ENCODE measurements around the gene OTOF.

OTOF gene

DNA sequence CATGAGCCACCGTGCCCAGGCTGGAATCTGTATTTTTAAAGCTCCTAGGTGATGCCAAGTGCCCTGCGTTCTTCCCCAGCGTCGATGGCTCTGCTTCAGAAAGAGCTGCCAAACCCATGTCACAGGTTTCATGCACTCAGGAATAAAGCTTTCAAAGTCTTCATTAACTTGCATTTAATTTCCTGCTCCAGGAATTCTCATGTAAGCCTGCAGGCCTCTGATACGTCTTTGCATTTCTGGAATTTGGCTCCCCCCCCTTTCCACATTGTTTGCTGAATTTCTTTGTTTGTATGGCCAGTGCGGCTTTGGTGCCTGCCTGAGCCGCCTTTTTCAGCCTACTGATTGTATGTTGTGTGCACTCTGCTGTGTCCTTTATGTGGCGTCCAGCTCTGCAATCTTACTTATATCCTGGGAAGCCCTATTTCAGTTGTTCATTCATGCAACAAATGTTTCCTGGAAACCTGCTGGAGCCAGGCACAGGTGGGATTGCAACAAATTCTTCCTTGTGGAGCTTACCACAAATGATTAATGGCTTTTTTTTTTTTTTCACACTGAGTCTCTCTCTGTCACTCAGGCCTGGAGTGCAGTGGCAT, 17.9 kb upstream of the OTOF start:
- H3K4me1 ChIP-seq (ENCODE audit: control insufficient read depth, insufficient read depth, low read length): no peaks in the 10 kb centered on the region
- H3K36me3 ChIP-seq (ENCODE audit: control insufficient read depth, insufficient read depth, low read length): no peaks in the 10 kb centered on the region
- no peaks in the 10 kb centered on the region for H3K9me3 ChIP-seq (ENCODE audit: control insufficient read depth, insufficient read depth, low read length)
- H3K4me3 ChIP-seq (ENCODE audit: low read depth, low read length): no peak overlapping the region
- no peak overlapping the region for H3K9ac ChIP-seq (ENCODE audit: low read depth, low read length)
- H3K27me3 ChIP-seq (ENCODE audit: control insufficient read depth, insufficient read depth, low read length): peaks cover 3% of the 10 kb centered on the region

DNA sequence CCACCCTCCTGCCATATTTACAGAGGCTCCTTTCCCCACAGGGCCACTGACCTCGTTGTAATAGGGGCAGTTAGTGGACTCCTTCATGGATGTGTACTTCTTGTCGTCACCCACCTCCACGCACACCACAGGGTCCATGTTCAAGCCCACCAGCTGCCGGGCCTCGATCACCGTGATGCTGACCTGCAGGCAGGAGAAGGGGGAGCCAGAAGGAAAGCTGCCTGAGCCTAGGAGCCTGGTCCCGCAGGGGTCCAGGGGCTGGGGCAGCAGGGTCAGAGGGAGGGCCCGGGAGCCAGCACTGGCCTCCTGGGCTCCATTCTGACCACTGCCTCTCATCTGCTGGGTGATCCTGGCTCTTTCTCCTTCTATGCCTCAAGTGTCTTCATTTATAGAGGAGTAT, 17.0 kb upstream of the OTOF start:
- Histone ChIP-seq H3K4me3 (ENCODE audit: low read depth, low read length) (no peak overlapping the region), H3K9me3 (ENCODE audit: control insufficient read depth, insufficient read depth, low read length) (no peaks in the 10 kb centered on the region), H3K4me1 (ENCODE audit: control insufficient read depth, insufficient read depth, low read length) (no peaks in the 10 kb centered on the region), H3K9ac (ENCODE audit: low read depth, low read length) (no peak overlapping the region), H3K36me3 (ENCODE audit: control insufficient read depth, insufficient read depth, low read length) (no peaks in the 10 kb centered on the region), H3K27me3 (ENCODE audit: control insufficient read depth, insufficient read depth, low read length) (peaks cover 3% of the 10 kb centered on the region)

DNA sequence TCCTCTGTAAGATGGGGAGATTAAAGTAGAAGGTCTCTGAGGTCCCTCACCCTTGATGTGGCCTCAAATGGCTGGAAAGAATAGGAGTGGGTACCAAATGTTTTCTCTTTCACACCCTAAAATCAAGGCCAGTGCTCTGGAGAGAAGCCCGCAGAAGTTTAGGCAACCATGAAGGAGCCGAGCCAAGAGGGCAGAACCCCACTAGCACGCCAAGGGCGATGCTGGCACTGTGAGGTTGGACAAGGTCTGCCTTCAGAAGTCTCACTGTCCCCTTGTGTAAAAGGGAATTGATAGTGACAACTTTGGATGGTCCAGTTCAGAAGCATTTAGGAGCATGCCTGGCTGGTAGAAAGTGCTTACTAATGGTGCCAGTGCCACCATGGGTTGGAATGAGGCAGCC, 16.3 kb upstream of the OTOF start:
- H3K9ac ChIP-seq (ENCODE audit: low read depth, low read length): no peak overlapping the region
- H3K4me3 ChIP-seq (ENCODE audit: low read depth, low read length): no peak overlapping the region
- H3K36me3 ChIP-seq (ENCODE audit: control insufficient read depth, insufficient read depth, low read length): no peaks in the 10 kb centered on the region
- no peaks in the 10 kb centered on the region for H3K9me3 ChIP-seq (ENCODE audit: control insufficient read depth, insufficient read depth, low read length)
- peaks cover 3% of the 10 kb centered on the region for H3K27me3 ChIP-seq (ENCODE audit: control insufficient read depth, insufficient read depth, low read length)
- no peaks in the 10 kb centered on the region for H3K4me1 ChIP-seq (ENCODE audit: control insufficient read depth, insufficient read depth, low read length)

DNA sequence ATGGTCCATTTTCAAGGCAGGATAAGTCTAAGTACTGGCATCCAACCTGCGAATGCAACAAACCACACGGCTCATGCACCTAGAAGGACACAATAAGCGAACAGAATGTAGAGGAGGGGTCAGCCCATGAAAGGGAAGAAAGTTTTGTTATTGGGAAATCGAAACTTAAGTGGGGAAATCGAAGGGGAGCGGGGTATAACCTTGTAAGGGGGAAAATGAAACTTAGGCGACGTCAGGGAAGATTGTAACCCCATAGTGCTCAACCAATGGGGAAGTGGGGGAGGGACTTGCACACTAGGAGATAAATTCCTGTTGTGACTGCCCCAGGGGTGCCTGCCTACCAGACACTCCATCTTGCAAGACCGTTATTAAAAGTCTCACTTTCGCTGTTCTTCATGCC, 15.6 kb upstream of the OTOF start:
- Histone ChIP-seq H3K9ac (ENCODE audit: low read depth, low read length) (no peak overlapping the region), H3K36me3 (ENCODE audit: control insufficient read depth, insufficient read depth, low read length) (no peaks in the 10 kb centered on the region), H3K4me3 (ENCODE audit: low read depth, low read length) (no peak overlapping the region), H3K9me3 (ENCODE audit: control insufficient read depth, insufficient read depth, low read length) (no peaks in the 10 kb centered on the region), H3K27me3 (ENCODE audit: control insufficient read depth, insufficient read depth, low read length) (no peaks in the 10 kb centered on the region), H3K4me1 (ENCODE audit: control insufficient read depth, insufficient read depth, low read length) (no peaks in the 10 kb centered on the region)

DNA sequence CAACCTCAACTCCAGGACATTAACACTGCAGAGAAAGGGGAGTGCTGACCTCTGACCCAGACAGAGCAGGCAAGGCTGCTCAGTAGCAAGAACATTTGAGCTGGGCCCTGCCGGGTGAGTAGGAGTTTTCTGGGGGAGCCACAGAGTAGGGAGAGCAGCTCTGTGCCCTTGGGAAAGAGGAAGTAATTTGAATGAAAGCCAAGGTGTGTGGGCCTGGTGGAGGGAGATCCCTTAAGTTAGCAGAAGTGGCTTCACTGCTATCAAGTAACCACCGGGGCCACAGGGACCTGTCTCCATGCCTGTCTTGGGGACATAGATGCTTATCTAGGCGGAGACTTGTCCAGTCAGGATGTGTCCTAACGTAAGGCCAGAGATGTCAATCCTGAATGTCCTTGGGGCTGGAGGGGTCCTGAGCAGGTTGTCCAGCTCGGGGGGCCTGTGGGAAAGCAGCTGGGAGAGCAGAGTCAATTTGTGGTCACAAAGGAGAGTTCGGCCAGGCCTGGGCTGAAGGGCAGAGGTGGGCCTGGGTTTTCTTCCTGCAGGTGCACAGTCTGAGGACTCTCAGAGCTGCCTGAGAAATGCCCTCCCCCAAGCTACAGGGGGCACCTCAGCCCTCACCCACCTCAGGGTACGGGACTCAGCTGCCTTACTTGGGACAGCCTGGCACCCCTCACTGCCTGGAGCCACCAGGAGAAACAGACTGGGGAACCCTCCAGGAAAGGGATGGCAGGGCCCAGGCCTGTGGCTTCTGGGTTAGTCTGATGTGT, 15.0 kb upstream of the OTOF start:
- no peaks in the 10 kb centered on the region for H3K4me1 ChIP-seq (ENCODE audit: control insufficient read depth, insufficient read depth, low read length)
- H3K4me3 ChIP-seq (ENCODE audit: low read depth, low read length): no peak overlapping the region
- no peaks in the 10 kb centered on the region for H3K36me3 ChIP-seq (ENCODE audit: control insufficient read depth, insufficient read depth, low read length)
- no peaks in the 10 kb centered on the region for H3K27me3 ChIP-seq (ENCODE audit: control insufficient read depth, insufficient read depth, low read length)
- no peaks in the 10 kb centered on the region for H3K9me3 ChIP-seq (ENCODE audit: control insufficient read depth, insufficient read depth, low read length)
- H3K9ac ChIP-seq (ENCODE audit: low read depth, low read length): no peak overlapping the region

DNA sequence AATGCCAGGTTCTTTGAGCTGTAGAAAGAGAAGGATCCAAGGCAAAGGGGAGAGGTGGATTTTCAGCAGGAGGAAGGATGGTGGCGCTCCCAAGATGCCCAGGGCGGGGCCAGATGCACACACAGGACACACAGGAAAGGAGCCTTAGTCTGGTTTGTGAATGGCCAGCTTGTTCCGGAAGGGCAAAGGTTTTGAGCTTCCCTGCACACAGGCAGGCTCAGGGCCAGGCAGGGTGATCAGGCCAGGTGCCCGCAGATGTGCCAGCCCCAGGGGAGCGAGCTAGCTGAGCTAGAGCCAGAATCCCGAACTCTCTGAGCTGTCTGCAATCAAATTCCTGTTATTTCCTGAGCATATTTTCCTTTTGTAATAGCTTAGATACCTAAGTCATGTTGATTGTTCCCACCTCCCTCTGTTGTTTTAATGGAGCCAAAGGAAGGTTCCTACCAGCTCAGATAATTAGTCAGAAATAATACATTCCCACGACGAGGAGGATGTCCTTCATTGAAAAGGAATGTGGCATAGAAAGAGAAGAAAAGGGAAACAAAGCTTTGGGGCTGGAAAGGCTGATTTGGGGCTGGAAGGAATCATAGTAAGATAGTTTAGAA, 13.7 kb upstream of the OTOF start:
- H3K36me3 ChIP-seq (ENCODE audit: control insufficient read depth, insufficient read depth, low read length): no peaks in the 10 kb centered on the region
- no peak overlapping the region for H3K4me3 ChIP-seq (ENCODE audit: low read depth, low read length)
- no peaks in the 10 kb centered on the region for H3K4me1 ChIP-seq (ENCODE audit: control insufficient read depth, insufficient read depth, low read length)
- no peaks in the 10 kb centered on the region for H3K9me3 ChIP-seq (ENCODE audit: control insufficient read depth, insufficient read depth, low read length)
- no peak overlapping the region for H3K9ac ChIP-seq (ENCODE audit: low read depth, low read length)
- H3K27me3 ChIP-seq (ENCODE audit: control insufficient read depth, insufficient read depth, low read length): no peaks in the 10 kb centered on the region

DNA sequence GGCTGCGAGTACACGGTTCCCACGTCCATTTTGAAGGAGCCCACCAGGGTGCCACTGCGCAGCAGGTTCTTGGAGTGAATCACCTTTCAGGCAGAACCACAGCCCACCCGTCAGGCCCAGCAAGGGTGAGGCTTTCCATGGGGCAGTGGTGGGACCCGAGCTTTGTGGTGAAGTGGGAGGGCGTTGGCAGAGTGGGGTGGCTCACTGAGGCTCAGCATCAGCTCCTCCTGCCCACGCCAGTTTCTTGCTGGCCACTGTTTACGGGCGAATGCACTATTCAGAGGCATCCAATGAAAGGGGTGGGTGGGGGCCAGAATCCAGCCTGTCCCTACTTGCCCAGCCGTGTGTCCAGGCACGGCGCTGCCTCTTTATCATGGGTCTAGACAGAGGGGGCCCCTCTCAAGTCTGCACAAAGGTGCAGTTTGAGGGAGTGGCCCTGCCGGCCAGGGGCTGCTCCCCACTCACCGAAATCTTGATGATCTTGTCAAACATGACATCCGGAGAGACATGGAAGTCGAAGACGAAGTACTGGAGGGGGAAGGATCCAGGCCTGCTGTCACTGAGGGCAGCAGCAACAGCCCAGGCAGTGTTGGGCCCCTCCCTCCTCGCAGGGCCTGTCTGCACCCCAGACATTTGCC, 11.4 kb upstream of the OTOF start:
- no peak overlapping the region for H3K4me3 ChIP-seq (ENCODE audit: low read depth, low read length)
- no peak overlapping the region for H3K9ac ChIP-seq (ENCODE audit: low read depth, low read length)
- H3K9me3 ChIP-seq (ENCODE audit: control insufficient read depth, insufficient read depth, low read length): no peaks in the 10 kb centered on the region
- no peaks in the 10 kb centered on the region for H3K36me3 ChIP-seq (ENCODE audit: control insufficient read depth, insufficient read depth, low read length)
- no peaks in the 10 kb centered on the region for H3K27me3 ChIP-seq (ENCODE audit: control insufficient read depth, insufficient read depth, low read length)
- no peaks in the 10 kb centered on the region for H3K4me1 ChIP-seq (ENCODE audit: control insufficient read depth, insufficient read depth, low read length)

DNA sequence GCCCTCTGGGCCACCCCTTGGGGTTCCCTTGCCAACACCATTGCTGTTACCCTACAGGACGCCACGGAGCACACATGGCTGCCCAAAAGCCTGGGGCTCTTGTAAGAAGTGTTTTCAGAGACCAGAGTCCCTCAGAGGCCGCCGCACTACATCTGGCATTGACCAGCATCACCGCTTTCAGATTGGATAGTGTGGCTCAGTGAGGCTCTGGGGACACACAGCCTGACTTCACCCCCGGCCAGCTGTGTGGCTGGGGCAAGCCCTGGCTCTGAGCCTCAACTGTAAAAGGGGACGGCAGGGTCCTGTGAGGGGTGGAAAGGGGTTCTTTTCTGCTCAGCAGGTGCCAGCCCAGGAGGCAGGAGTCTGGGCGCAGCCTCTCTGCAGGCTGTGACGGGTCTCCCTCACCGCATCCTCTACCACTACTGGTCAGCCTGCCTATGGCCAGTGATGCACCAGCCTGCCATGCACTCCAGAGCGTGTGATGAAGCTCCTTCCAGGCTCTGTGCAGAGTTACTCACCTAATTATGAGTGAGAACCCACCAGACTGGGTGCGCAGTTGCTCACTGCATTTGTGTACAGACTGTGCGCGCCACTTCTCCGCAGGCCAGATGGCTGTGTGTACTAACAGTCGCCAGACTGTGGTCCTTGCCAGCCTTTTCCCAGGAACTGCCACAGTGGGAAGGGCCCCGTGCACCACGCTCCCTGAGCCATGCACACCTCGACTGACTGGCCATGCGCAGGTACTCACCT, 10.7 kb upstream of the OTOF start:
- Histone ChIP-seq H3K4me3 (ENCODE audit: low read depth, low read length) (no peak overlapping the region), H3K4me1 (ENCODE audit: control insufficient read depth, insufficient read depth, low read length) (no peaks in the 10 kb centered on the region), H3K9ac (ENCODE audit: low read depth, low read length) (no peak overlapping the region), H3K9me3 (ENCODE audit: control insufficient read depth, insufficient read depth, low read length) (no peaks in the 10 kb centered on the region), H3K36me3 (ENCODE audit: control insufficient read depth, insufficient read depth, low read length) (no peaks in the 10 kb centered on the region), H3K27me3 (ENCODE audit: control insufficient read depth, insufficient read depth, low read length) (no peaks in the 10 kb centered on the region)

DNA sequence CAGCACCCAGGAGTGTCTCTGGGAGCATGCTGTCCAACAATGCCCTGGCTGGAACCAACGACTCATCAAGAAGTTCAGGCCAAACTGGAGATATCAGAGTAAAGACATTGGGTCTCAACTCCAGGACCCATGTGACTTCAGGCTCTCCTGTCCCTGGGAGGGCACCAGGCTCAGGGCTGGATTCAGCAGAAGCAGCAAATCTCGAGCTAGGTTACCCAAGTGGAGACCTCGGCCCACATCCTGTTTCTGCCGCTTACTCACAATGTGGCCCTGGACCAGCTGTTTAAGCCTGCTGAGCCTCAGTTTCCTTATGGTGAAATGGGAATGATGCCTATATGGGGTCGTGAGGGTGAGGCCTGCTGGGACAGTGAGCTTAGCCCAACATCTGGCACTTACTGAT, 9.3 kb upstream of the OTOF start:
- Histone ChIP-seq H3K36me3 (ENCODE audit: control insufficient read depth, insufficient read depth, low read length) (no peaks in the 10 kb centered on the region), H3K9me3 (ENCODE audit: control insufficient read depth, insufficient read depth, low read length) (no peaks in the 10 kb centered on the region), H3K9ac (ENCODE audit: low read depth, low read length) (no peak overlapping the region), H3K4me1 (ENCODE audit: control insufficient read depth, insufficient read depth, low read length) (no peaks in the 10 kb centered on the region), H3K4me3 (ENCODE audit: low read depth, low read length) (no peak overlapping the region), H3K27me3 (ENCODE audit: control insufficient read depth, insufficient read depth, low read length) (no peaks in the 10 kb centered on the region)

DNA sequence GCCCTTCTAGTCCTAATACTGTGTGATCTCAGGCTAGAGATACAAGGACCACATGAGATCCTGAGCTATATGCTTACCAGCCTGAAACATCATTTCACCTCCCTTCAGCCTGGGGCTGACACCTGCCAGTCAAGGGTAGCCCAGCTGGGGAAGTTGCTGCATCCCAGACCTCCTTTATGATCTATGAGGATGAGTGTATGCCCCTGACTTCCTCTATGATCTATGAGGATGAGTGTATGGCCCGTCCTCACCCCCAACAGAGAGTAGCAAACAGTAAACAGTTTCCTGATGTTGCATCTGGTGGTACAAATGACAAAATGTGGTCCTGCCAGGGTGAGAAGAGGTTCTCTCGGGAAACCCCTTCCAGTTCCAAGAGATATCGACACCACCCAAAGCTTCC, 8.9 kb upstream of the OTOF start:
- H3K9me3 ChIP-seq (ENCODE audit: control insufficient read depth, insufficient read depth, low read length): no peaks in the 10 kb centered on the region
- no peaks in the 10 kb centered on the region for H3K4me1 ChIP-seq (ENCODE audit: control insufficient read depth, insufficient read depth, low read length)
- H3K9ac ChIP-seq (ENCODE audit: low read depth, low read length): no peak overlapping the region
- no peaks in the 10 kb centered on the region for H3K27me3 ChIP-seq (ENCODE audit: control insufficient read depth, insufficient read depth, low read length)
- no peaks in the 10 kb centered on the region for H3K36me3 ChIP-seq (ENCODE audit: control insufficient read depth, insufficient read depth, low read length)
- H3K4me3 ChIP-seq (ENCODE audit: low read depth, low read length): no peak overlapping the region

DNA sequence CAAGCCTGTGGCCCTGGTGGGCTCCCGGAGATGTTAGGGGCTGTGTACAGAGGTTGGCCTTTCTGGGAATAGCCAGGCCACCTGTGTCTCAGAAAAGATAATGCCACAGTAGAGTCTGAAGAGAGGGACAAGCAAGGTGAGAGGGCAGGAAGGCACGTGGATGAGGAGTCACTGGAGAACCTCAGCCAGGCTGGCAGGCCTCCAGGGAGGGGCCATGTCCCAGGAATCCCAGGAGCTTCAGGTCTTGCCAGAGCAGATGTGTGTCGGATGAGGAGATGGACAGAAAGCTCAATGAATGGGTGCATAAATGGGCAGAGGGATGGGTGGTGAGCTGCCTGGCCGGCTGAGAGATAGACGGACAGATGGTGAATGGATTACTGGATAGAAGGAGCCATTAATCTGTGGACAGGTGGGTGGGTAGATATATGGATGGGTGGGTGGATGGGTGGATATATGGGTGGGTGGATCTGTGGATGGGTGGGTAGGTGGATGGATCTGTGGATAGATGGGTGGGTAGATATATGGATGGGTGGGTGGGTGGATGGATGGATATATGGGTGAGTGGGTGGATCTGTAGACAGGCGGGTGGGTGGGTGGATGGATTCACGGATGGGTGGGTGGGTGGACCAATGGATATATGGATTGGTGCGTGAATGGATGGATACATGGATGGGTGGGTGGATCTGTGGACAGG, 7.9 kb upstream of the OTOF start:
- Histone ChIP-seq H3K4me3 (ENCODE audit: low read depth, low read length) (no peak overlapping the region), H3K9me3 (ENCODE audit: control insufficient read depth, insufficient read depth, low read length) (no peaks in the 10 kb centered on the region), H3K4me1 (ENCODE audit: control insufficient read depth, insufficient read depth, low read length) (no peaks in the 10 kb centered on the region), H3K9ac (ENCODE audit: low read depth, low read length) (no peak overlapping the region), H3K36me3 (ENCODE audit: control insufficient read depth, insufficient read depth, low read length) (no peaks in the 10 kb centered on the region), H3K27me3 (ENCODE audit: control insufficient read depth, insufficient read depth, low read length) (no peaks in the 10 kb centered on the region)

Measured in iPS-15b (cell line).